Esophagus squamous epithelium (tissue), 5 donors: ENCODE results near the gene RAMP3. TPM values are rescaled to one million over a fixed set of nuclear protein-coding genes. Genes with fewer than 3 reads are reported as not detected.
"Not testable (repeated sequence)": the region's sequence is repeated elsewhere in the genome, so short reads cannot be mapped to it uniquely, and the experiment has no call there.

Source experiments
- DNase-seq: peaks from one replicate; lab custom pipeline; 2025; lab: John Stamatoyannopoulos, UW
- H3K27ac ChIP-seq, 4 donors: fragments of 200-600 bp; sonication (generic); one replicate each; pipeline ENCODE4 v1.5.1; 2016 to 2019; ENCODE audit warnings: mild to moderate bottlenecking in 1 of 4
- H3K27me3 ChIP-seq, 4 donors: fragments of 200-600 bp; sonication (generic); 1 replicate in 3 of 4; 2 replicates in 1 of 4; pipeline versions ENCODE4 v1.5.1 to v1.6.0; 2017 to 2021; ENCODE audit warnings: antibody characterized with exemption in 1 of 4
- H3K36me3 ChIP-seq, 3 donors: fragments of 200-600 bp; sonication (generic); one replicate each; pipeline ENCODE4 v1.5.1; 2016 to 2019
- H3K4me1 ChIP-seq, 3 donors: fragments of 200-600 bp; sonication (generic); one replicate each; pipeline ENCODE4 v1.5.1; 2017 to 2019
- H3K4me3 ChIP-seq, 4 donors: fragments of 200-600 bp; sonication (generic); 1 replicate in 3 of 4; 2 replicates in 1 of 4; pipeline ENCODE4 v1.5.1; 2016 to 2019; ENCODE audit warnings: mild to moderate bottlenecking in 2 of 4, moderate library complexity in 1 of 4
- H3K9me3 ChIP-seq, 3 donors: fragments of 200-600 bp; sonication (generic); one replicate each; pipeline ENCODE4 v1.5.1; 2016 to 2019
- POLR2A ChIP-seq, 4 donors: fragments of 450-650 bp; IDR thresholded peaks; one replicate each; pipeline ENCODE4 v1.6.1; 2017; ENCODE audit warnings: antibody characterized with exemption in 4 of 4, mild to moderate bottlenecking in 4 of 4, moderate library complexity in 3 of 4
- WGBS, 2 donors: methylation state at CpG; one replicate each; pipeline ENCODE4 v1.1.5; 2018; 5-methylcytosine and 5-hydroxymethylcytosine counted together
- intact Hi-C: fragments of 100-400 bp; cut with DNase I; formaldehyde crosslinking; loops from one replicate; pipeline ENCODE4 v1.15.0; 2022
- total RNA-seq, 4 donors: library from RNA; depleted of rRNA; stranded (reverse); fragments of >200 nt; gene quantifications; one replicate each; pipeline ENCODE4 v1.1.0, GENCODE V29; 2016
- TF ChIP-seq, protein P1 (sequence below), 6 experiments: fragments of 450-650 bp in 4 of 6; fragments of 200-600 bp in 2 of 6; sonication (generic) in 2 of 6; IDR thresholded peaks; one replicate each; pipeline ENCODE4 v1.5.1; 2016 to 2019; ENCODE audit warnings: antibody characterized with exemption in 6 of 6, mild to moderate bottlenecking in 4 of 6, moderate library complexity in 4 of 6
- donor health status: DM: yes; HTN: yes; CAD: no.

Gene RAMP3
- total RNA-seq, 4 donors from 2014 or later, result 7.1 to 35.9 (median 13.2) TPM

DNA sequence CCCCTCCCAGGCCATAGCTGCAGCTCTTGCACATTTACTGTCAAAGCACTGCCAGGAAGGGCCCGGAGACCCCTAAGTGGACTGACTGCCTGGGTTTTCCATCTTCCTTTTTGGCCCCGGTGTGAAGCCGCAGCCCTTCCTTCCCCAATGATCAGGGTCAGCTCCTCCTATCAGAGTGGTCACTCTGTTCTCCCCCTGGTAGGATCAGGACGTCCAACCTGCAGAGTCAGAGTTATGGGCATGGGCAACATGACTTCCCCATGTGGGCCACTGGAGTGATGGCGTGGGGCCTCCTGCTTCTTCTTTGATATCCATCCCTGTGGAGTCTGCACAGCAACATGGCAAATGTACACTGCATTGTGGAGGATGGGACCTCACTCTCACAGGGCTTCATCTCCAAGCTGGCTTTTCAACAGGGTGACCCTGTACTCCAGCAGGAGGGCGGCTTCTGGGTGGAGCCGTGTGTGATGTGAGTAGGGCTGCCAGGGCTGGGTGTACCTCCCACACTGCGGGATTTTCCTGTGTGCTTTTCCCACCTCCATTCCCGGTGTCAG, 6.4 kb upstream of the RAMP3 start:
- intact Hi-C loops, result no loop called here
- 53 to 84% methylated on average over 3 to 6 of the region's 9 CpGs for WGBS, 2 donors
- no peaks in the 10 kb centered on the region for H3K36me3 ChIP-seq
- TF ChIP-seq, protein P1, sequence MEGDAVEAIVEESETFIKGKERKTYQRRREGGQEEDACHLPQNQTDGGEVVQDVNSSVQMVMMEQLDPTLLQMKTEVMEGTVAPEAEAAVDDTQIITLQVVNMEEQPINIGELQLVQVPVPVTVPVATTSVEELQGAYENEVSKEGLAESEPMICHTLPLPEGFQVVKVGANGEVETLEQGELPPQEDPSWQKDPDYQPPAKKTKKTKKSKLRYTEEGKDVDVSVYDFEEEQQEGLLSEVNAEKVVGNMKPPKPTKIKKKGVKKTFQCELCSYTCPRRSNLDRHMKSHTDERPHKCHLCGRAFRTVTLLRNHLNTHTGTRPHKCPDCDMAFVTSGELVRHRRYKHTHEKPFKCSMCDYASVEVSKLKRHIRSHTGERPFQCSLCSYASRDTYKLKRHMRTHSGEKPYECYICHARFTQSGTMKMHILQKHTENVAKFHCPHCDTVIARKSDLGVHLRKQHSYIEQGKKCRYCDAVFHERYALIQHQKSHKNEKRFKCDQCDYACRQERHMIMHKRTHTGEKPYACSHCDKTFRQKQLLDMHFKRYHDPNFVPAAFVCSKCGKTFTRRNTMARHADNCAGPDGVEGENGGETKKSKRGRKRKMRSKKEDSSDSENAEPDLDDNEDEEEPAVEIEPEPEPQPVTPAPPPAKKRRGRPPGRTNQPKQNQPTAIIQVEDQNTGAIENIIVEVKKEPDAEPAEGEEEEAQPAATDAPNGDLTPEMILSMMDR (IDR thresholded peaks at IDR 0.05), result no peak
- no peak for TF ChIP-seq POLR2A (IDR thresholded peaks at IDR 0.05)
- no peak overlapping the region for H3K4me3 ChIP-seq
- H3K27me3 ChIP-seq, result peaks cover 0 to 34% (median 0%) of the 10 kb centered on the region in 4 donors
- H3K9me3 ChIP-seq, result no peaks in the 10 kb centered on the region
- H3K4me1 ChIP-seq, result peaks cover 0 to 6% (median 4%) of the 10 kb centered on the region in 3 donors
- H3K27ac ChIP-seq, result no peak overlapping the region
- no peak for DNase-seq

DNA sequence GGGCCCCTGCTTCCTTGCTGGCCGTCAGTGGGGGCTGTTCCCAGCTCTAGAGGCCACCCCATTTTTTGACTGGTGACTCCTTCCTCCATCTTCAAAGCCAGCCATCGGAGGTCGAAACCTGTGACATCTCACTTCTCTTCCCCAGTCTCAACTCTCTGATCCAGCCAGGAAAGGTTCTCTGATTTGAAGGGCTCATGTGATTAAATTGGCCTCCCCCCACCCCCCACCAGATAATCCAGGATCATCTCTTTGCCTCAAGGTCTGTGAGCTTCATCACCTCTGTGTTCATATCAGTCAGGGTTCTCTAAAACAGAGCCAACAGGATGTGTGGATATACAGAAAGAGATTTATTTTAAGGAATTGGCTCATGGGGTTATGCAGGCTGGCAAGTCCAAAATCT, 5.6 kb upstream of the RAMP3 start:
- 50 to 53% methylated on average over 3 of the region's 3 CpGs for WGBS, 2 donors
- peaks cover 0 to 34% (median 0%) of the 10 kb centered on the region in 4 donors for H3K27me3 ChIP-seq
- no peaks in the 10 kb centered on the region for H3K9me3 ChIP-seq
- intact Hi-C loops, result no loop called here
- no peaks in the 10 kb centered on the region for H3K36me3 ChIP-seq
- TF ChIP-seq, protein P1 (IDR thresholded peaks at IDR 0.05), result no peak
- no peak for TF ChIP-seq POLR2A (IDR thresholded peaks at IDR 0.05)
- H3K27ac ChIP-seq, result no peak overlapping the region
- no peak overlapping the region for H3K4me3 ChIP-seq
- peaks cover 0 to 8% (median 4%) of the 10 kb centered on the region in 3 donors for H3K4me1 ChIP-seq
- no peak for DNase-seq

DNA sequence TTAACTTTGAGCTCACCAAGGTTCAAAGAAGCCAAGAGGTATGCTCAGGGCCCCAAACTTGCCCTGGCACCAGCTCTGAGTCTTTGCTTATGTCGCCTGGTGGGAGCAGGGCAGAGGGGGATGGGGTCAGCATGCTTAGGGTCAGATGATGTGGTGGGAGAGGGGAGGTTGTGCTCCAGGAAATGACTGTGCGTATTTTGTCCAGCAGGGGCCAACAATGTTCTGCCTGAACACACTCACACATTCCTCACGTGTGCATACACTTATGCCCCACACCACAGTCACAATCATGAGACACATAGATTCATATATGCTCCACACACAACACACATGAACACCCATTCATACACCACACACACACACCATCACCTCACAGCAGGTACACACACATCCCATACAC, 4.4 kb upstream of the RAMP3 start:
- TF ChIP-seq, protein P1 (IDR thresholded peaks at IDR 0.05), result no peak
- TF ChIP-seq POLR2A (IDR thresholded peaks at IDR 0.05), result no peak
- intact Hi-C loops, result no loop called here
- no peak for DNase-seq
- WGBS, 2 donors, result 42 to 54% methylated on average over 2 of the region's 3 CpGs
- H3K4me3 ChIP-seq, result no peak overlapping the region
- no peak overlapping the region for H3K27ac ChIP-seq
- no peaks in the 10 kb centered on the region for H3K9me3 ChIP-seq
- peaks cover 0 to 38% (median 0%) of the 10 kb centered on the region in 4 donors for H3K27me3 ChIP-seq
- H3K4me1 ChIP-seq, result peaks cover 4 to 19% (median 11%) of the 10 kb centered on the region in 3 donors
- H3K36me3 ChIP-seq, result no peaks in the 10 kb centered on the region

DNA sequence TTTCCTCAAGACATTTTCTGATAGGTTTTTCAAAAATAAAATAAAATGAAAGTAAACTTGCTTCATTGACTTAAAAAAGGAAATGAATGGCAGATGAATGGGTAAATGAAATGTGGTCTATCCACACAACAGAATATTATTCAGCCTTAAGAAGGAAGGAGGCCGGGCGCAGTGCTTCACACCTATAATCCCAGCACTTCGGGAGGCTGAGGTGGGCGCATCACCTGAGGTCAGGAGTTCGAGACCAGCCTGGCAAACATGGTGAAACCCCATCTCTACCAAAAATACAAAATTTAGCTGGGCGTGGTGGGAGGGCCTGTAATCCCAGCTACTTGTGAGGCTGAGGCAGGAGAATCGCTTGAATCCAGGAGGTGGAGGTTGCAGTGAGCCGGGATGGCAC, 3.7 kb upstream of the RAMP3 start:
- H3K4me3 ChIP-seq, H3K27ac ChIP-seq, H3K9me3 ChIP-seq, H3K36me3 ChIP-seq, DNase-seq: not testable (repeated sequence)
- 76 to 77% methylated on average over 8 of the region's 8 CpGs for WGBS, 2 donors
- H3K4me1 ChIP-seq, result peaks cover 4 to 19% (median 11%) of the 10 kb centered on the region in 3 donors
- intact Hi-C loops, result loop anchor here (2.0 kb wide), 1 partner anchor 107 kb away; no protein-coding TSS in a partner anchor
- H3K27me3 ChIP-seq, result peaks cover 0 to 36% (median 0%) of the 10 kb centered on the region in 4 donors

DNA sequence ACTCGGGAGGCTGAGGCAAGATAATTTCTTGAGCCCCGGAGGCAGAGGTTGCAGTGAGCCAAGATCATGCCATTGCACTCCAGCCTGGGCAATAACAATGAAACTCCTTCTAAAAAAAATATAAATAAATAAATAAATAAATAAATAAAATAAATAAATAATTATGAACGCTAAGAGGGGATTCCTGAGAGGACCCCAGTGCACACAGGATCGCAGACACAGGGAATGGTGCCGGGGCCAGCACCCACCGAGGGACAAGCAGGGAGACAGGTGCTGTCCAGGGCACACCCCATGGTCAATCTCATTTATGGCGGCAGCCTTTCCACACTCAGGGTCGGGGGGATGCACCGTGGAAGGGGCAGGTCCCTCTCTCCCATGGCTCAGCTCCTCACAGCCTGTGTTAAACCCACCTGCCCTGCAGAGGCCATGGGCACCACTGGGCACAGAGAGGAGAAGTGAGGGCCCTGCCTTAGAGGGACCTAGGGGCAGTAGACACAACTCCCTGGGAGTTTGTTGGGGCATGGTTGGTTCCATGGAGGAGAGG, 2.2 kb upstream of the RAMP3 start:
- 73 to 83% methylated on average over 6 to 9 of the region's 9 CpGs for WGBS, 2 donors
- intact Hi-C loops, result loop anchor here (2.0 kb wide), 1 partner anchor 105 kb away; no protein-coding TSS in a partner anchor
- no peak for TF ChIP-seq POLR2A (IDR thresholded peaks at IDR 0.05)
- TF ChIP-seq, protein P1 (IDR thresholded peaks at IDR 0.05), result no peak
- Histone ChIP-seq H3K4me3 (no peak overlapping the region), H3K9me3 (no peaks in the 10 kb centered on the region), H3K4me1 (peaks cover 4 to 19% (median 11%) of the 10 kb centered on the region in 3 donors), H3K27ac (no peak overlapping the region), H3K36me3 (no peaks in the 10 kb centered on the region), H3K27me3 (peaks cover 0 to 36% (median 0%) of the 10 kb centered on the region in 4 donors)
- no peak for DNase-seq
